HEK293 (cell line): ENCODE results near the gene C4orf50.

Experiments used
- GLI4 ChIP-seq: fragments of 450-650 bp; formaldehyde crosslinking; IDR thresholded peaks from 2 replicates; pipeline ENCODE4 v1.5.1; 2016; ENCODE audit warnings: missing biosample characterization, missing genetic modification characterization
- KLF10 ChIP-seq: fragments of 450-650 bp; IDR thresholded peaks from 2 replicates; pipeline ENCODE4 v1.5.1; 2018; ENCODE audit warnings: missing biosample characterization, mild to moderate bottlenecking, missing genetic modification characterization
- MYNN ChIP-seq: fragments of 450-650 bp; formaldehyde crosslinking; IDR thresholded peaks from 2 replicates; pipeline ENCODE4 v1.5.1; 2016; ENCODE audit warnings: missing biosample characterization, missing genetic modification characterization, borderline replicate concordance
- PRDM1 ChIP-seq: fragments of 450-650 bp; formaldehyde crosslinking; IDR thresholded peaks from 2 replicates; pipeline ENCODE4; 2016; ENCODE audit warnings: missing biosample characterization, missing genetic modification characterization
- ZNF133 ChIP-seq: fragments of 450-650 bp; formaldehyde crosslinking; IDR thresholded peaks from 2 replicates; pipeline ENCODE4 v1.5.1; 2016; ENCODE audit warnings: missing biosample characterization, missing genetic modification characterization
- ZNF175 ChIP-seq: fragments of 450-650 bp; formaldehyde crosslinking; IDR thresholded peaks from 2 replicates; pipeline ENCODE4 v1.5.1; 2016; ENCODE audit warnings: missing biosample characterization, missing genetic modification characterization
- ZNF629 ChIP-seq: fragments of 450-650 bp; formaldehyde crosslinking; IDR thresholded peaks from 2 replicates; pipeline ENCODE4 v1.5.1; 2017; ENCODE audit warnings: missing biosample characterization, missing genetic modification characterization
- TF ChIP-seq, protein P1 (sequence below): fragments of 450-650 bp; formaldehyde crosslinking; IDR thresholded peaks from 2 replicates; pipeline ENCODE4 v1.5.1; 2016; ENCODE audit warnings: missing biosample characterization, missing genetic modification characterization
- TF ChIP-seq, protein P2 (sequence below): fragments of 450-650 bp; formaldehyde crosslinking; IDR thresholded peaks from 2 replicates; pipeline ENCODE4 v1.5.1; 2016; ENCODE audit warnings: missing biosample characterization, missing genetic modification characterization
- TF ChIP-seq, protein P3 (sequence below): fragments of 450-650 bp; formaldehyde crosslinking; IDR thresholded peaks from 2 replicates; pipeline ENCODE4 v1.5.1; 2017; ENCODE audit warnings: missing biosample characterization, mild to moderate bottlenecking, missing genetic modification characterization, moderate library complexity

DNA sequence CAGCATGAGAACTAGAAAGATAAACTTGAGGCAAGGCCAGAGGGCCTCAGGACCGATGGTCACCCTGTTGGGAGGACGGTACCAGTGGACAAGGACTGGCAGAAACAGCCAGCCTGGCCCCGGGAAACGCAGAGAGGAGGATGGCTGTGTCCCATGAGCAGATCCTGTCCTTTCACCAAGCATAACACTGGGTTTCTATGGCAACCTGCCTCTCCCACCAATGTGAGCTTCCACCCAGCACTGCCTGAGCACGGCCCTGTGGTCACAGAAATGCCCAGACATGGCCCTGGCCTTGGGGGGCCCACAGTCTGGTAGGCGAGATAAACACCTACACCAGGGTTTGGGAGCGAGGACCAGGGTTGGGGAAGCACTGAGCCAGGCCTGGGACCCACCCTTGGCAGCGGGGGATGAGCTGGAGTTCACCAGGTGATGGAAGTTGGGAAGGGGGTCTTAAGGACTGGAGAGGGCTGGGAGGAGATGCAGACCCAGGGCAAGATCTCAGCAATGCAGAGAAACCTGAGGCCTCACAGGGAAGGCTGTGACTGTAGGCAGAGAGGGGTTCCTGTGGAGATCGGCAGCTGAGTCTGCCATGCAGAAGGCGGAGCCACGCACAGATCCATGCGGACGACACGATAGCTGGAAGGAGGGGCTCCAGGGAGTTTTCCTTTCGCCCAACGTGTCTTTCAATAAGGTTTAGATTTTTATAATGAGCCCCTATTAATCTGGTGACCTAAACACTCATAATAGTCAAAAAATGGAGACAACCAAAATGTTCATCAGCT is 92.6 kb downstream of the C4orf50 start:
- TF ChIP-seq GLI4 (tag by site-specific recombination) (no peak), KLF10 (tag by site-specific recombination) (no peak), ZNF629 (no peak), MYNN (tag by site-specific recombination) (no peak), ZNF175 (no peak), PRDM1 (tag by site-specific recombination) (no peak), ZNF133 (tag by site-specific recombination) (no peak)
- TF ChIP-seq, protein P1, sequence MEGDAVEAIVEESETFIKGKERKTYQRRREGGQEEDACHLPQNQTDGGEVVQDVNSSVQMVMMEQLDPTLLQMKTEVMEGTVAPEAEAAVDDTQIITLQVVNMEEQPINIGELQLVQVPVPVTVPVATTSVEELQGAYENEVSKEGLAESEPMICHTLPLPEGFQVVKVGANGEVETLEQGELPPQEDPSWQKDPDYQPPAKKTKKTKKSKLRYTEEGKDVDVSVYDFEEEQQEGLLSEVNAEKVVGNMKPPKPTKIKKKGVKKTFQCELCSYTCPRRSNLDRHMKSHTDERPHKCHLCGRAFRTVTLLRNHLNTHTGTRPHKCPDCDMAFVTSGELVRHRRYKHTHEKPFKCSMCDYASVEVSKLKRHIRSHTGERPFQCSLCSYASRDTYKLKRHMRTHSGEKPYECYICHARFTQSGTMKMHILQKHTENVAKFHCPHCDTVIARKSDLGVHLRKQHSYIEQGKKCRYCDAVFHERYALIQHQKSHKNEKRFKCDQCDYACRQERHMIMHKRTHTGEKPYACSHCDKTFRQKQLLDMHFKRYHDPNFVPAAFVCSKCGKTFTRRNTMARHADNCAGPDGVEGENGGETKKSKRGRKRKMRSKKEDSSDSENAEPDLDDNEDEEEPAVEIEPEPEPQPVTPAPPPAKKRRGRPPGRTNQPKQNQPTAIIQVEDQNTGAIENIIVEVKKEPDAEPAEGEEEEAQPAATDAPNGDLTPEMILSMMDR (tag by site-specific recombination), result no peak
- TF ChIP-seq, protein P2, sequence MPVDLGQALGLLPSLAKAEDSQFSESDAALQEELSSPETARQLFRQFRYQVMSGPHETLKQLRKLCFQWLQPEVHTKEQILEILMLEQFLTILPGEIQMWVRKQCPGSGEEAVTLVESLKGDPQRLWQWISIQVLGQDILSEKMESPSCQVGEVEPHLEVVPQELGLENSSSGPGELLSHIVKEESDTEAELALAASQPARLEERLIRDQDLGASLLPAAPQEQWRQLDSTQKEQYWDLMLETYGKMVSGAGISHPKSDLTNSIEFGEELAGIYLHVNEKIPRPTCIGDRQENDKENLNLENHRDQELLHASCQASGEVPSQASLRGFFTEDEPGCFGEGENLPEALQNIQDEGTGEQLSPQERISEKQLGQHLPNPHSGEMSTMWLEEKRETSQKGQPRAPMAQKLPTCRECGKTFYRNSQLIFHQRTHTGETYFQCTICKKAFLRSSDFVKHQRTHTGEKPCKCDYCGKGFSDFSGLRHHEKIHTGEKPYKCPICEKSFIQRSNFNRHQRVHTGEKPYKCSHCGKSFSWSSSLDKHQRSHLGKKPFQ (tag by site-specific recombination), result no peak
- TF ChIP-seq, protein P3, sequence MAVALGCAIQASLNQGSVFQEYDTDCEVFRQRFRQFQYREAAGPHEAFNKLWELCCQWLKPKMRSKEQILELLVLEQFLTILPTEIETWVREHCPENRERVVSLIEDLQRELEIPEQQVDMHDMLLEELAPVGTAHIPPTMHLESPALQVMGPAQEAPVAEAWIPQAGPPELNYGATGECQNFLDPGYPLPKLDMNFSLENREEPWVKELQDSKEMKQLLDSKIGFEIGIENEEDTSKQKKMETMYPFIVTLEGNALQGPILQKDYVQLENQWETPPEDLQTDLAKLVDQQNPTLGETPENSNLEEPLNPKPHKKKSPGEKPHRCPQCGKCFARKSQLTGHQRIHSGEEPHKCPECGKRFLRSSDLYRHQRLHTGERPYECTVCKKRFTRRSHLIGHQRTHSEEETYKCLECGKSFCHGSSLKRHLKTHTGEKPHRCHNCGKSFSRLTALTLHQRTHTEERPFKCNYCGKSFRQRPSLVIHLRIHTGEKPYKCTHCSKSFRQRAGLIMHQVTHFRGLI (tag by site-specific recombination), result no peak
